WERI-Rb-1 (cell line): ENCODE results near the gene SPACA6.

Experiments
- DNase-seq: peaks from one replicate; pipeline ENCODE4 v3.0.0-alpha.2; 2020
- H3K27ac ChIP-seq: fragments of 250-450 bp; sonication (Bioruptor Pico); 2 replicates; pipeline ENCODE4 v1.5.1; 2020; ENCODE audit warnings: mild to moderate bottlenecking, moderate library complexity
- H3K27me3 ChIP-seq: fragments of 250-450 bp; sonication (Bioruptor Pico); 2 replicates; pipeline ENCODE4 v1.5.1; 2021; ENCODE audit warnings: mild to moderate bottlenecking, low read depth, moderate library complexity; ENCODE audit not compliant: insufficient read depth, severe bottlenecking
- H3K36me3 ChIP-seq: fragments of 250-450 bp; sonication (Bioruptor Pico); 2 replicates; pipeline ENCODE4 v1.5.1; 2020; ENCODE audit warnings: mild to moderate bottlenecking, moderate library complexity
- H3K4me3 ChIP-seq: 2 replicates; pipeline ENCODE4 v1.5.1; 2011; ENCODE audit warnings: low read depth, mild to moderate bottlenecking, control low read depth, low read length
- H3K9me3 ChIP-seq: fragments of 250-450 bp; sonication (Bioruptor Pico); 2 replicates; pipeline ENCODE4 v1.5.1; 2021; ENCODE audit warnings: mild to moderate bottlenecking, moderate library complexity; ENCODE audit not compliant: severe bottlenecking
- TF ChIP-seq, protein P1 (sequence below): IDR thresholded peaks from 2 replicates; pipeline ENCODE4 v1.5.1; 2011; ENCODE audit warnings: low read depth, mild to moderate bottlenecking, control low read depth, inconsistent platforms, low read length

SPACA6 gene

DNA sequence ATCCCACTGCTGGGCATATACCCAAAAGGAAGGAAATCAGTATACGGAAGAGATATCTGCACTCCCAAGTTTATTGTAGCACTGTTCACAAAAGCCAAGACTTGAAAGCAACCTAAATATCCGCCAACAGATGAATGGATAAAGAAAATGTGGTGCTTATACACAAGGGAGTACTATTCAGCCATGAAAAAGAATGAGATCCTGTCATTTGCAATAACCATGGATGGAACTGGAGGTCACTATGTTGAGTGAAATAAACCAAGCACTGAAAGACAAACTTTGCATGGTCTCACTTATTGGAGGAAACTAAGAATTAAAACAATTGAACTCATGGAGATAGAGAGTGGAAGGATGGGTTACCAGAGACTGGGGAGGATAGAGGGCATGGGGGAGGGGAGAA, 40.0 kb upstream of the SPACA6 start:
- H3K36me3 ChIP-seq = no peaks in the 10 kb centered on the region
- TF ChIP-seq, protein P1, sequence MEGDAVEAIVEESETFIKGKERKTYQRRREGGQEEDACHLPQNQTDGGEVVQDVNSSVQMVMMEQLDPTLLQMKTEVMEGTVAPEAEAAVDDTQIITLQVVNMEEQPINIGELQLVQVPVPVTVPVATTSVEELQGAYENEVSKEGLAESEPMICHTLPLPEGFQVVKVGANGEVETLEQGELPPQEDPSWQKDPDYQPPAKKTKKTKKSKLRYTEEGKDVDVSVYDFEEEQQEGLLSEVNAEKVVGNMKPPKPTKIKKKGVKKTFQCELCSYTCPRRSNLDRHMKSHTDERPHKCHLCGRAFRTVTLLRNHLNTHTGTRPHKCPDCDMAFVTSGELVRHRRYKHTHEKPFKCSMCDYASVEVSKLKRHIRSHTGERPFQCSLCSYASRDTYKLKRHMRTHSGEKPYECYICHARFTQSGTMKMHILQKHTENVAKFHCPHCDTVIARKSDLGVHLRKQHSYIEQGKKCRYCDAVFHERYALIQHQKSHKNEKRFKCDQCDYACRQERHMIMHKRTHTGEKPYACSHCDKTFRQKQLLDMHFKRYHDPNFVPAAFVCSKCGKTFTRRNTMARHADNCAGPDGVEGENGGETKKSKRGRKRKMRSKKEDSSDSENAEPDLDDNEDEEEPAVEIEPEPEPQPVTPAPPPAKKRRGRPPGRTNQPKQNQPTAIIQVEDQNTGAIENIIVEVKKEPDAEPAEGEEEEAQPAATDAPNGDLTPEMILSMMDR = no peak
- H3K27me3 ChIP-seq = peaks cover 79% of the 10 kb centered on the region
- no peak overlapping the region for H3K27ac ChIP-seq
- H3K4me3 ChIP-seq = no peak overlapping the region
- H3K9me3 ChIP-seq = no peaks in the 10 kb centered on the region
- DNase-seq = no peak

DNA sequence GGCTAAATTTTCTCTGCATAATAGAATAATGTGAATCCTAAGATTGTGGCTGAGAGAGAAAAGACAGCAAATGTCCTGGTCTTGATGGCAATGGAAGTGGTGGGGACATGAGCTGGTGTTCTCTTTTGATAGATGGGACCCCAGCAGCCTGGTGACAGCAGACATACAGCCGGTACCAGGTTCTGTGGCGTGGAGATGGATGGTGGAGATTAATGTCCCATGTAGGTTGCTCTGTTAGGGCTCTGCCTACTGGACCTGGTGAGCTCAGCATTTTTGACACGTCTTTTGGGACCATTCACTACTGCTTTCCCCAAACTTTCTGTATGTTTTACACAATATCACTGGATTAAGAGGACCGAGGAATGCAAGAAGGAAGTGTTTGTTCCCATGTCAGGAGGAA, 38.3 kb upstream of the SPACA6 start:
- TF ChIP-seq, protein P1 = no peak
- Histone ChIP-seq H3K36me3 (no peaks in the 10 kb centered on the region), H3K9me3 (no peaks in the 10 kb centered on the region), H3K27me3 (peaks cover 77% of the 10 kb centered on the region), H3K4me3 (no peak overlapping the region), H3K27ac (no peak overlapping the region)
- no peak for DNase-seq

DNA sequence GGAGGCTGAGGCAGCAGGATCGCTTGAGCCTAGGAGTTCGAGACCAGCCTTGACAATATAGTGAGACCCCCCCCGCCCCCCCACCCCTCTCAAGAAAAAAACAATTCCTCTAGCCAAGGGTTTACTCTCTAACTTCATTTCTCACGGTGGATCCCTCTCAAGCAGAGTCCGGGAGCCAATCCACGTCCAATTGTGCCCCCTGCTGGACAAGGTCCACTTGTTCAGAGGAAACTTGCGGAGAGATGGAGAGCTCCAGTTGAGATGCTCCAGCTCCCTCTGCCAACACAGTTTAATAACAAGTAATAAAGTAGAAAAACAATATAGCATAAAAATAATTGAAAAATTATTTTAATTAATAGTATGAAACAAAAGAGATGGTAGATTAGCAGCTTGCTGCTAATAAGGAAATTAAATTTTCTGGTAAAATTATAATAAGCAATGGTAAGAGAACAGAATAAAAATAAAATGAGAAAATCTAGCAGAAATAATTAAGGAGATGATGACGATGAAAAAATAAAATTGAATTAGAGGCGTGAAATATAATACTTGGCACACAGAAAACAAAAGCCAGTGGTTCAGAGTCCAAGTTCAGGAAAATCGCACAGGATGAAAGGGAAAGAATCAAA, 32.0 kb upstream of the SPACA6 start:
- peak; percentile 72 for DNase-seq
- Histone ChIP-seq H3K36me3 (no peaks in the 10 kb centered on the region), H3K27me3 (peaks cover 78% of the 10 kb centered on the region), H3K9me3 (peaks cover 3% of the 10 kb centered on the region), H3K4me3 (no peak overlapping the region), H3K27ac (no peak overlapping the region)
- TF ChIP-seq, protein P1 = peak; percentile 62

DNA sequence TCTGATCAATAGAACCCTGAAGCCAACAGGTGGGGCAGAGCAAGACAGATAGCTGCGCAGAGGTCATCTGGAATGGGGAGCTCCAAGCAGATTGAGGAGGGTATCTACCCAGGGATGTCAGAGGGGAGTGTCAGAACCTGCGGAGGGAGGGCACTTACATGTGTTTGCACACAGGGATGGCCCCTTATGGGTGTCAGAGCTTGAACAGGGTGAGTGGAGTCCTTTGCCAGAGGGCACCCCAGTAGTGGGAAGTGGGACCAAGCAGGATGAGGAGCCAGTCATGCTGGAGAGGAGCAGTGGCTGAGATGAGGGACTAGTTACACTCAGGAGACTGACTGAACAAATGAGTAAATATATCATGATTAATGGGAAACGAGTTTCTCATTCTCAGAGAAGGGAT, 29.5 kb upstream of the SPACA6 start:
- H3K27ac ChIP-seq = no peak overlapping the region
- no peak overlapping the region for H3K4me3 ChIP-seq
- peaks cover 79% of the 10 kb centered on the region for H3K27me3 ChIP-seq
- DNase-seq = no peak
- H3K36me3 ChIP-seq = no peaks in the 10 kb centered on the region
- TF ChIP-seq, protein P1 = no peak
- H3K9me3 ChIP-seq = peaks cover 3% of the 10 kb centered on the region

DNA sequence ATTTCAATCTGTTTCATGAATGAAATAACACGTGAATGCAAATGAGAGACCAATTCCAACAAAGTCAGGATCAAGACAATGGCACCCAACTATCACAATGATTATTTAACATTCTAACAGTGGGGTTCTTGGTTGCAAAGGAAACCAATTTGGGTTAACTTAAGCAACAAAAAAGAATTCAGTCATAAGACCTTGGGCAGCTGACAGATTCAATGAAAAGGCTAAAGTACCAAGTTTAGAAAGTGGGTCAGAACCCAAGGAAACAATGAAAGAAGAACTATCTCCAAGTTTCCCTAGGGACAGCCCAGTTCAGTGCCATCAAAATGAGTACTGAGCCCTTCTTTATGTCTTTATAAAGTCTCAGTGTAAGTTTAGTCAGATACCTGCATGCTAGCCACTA, 29.0 kb upstream of the SPACA6 start:
- no peak overlapping the region for H3K27ac ChIP-seq
- H3K4me3 ChIP-seq = no peak overlapping the region
- TF ChIP-seq, protein P1 = no peak
- no peaks in the 10 kb centered on the region for H3K36me3 ChIP-seq
- H3K27me3 ChIP-seq = peaks cover 76% of the 10 kb centered on the region
- peaks cover 3% of the 10 kb centered on the region for H3K9me3 ChIP-seq
- no peak for DNase-seq

DNA sequence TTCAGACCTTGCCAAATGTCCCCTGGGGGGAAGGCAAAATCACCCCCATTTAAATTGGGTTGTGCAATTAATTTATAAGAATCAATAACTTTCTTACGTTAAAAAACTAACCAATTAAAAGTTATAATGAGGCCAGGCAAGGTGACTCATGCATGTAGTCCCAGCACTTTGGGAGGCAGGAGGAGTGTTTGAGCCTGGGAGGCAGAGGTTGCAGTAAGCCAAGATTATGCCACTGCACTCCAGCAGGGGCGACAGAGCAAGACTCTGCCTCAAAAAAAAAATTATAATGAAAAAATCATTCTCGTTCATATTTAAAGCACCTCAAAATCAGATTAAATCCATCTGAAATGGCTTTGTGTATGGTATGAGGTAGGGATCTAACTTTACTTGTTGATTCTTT, 28.1 kb upstream of the SPACA6 start:
- DNase-seq = no peak
- TF ChIP-seq, protein P1 = 0 out of 2 replicates have a peak, but pooled peaks have one; percentile 12
- H3K36me3 ChIP-seq = no peaks in the 10 kb centered on the region
- H3K27ac ChIP-seq = no peak overlapping the region
- H3K9me3 ChIP-seq = peaks cover 5% of the 10 kb centered on the region
- no peak overlapping the region for H3K4me3 ChIP-seq
- H3K27me3 ChIP-seq = peaks cover 70% of the 10 kb centered on the region
